WTC11 (cell line): ENCODE measurements around the gene OLFM2.

Source experiments
- ATF1 ChIP-seq: sonication (generic); formaldehyde crosslinking; IDR thresholded peaks from 2 replicates; pipeline ENCODE4 v1.8.1; 2023; ENCODE audit warnings: mild to moderate bottlenecking, moderate library complexity, missing genetic modification reagents
- CTCF ChIP-seq: fragments of 200-600 bp; IDR thresholded peaks from 2 replicates; pipeline ENCODE4 v1.8.0; 2022; ENCODE audit warnings: antibody characterized with exemption
- TCF7 ChIP-seq: sonication (generic); formaldehyde crosslinking; IDR thresholded peaks from 2 replicates; pipeline ENCODE4 v1.8.0; 2022; ENCODE audit warnings: mild to moderate bottlenecking, low read depth, missing genetic modification reagents, moderate library complexity
- TEAD4 ChIP-seq: sonication (generic); formaldehyde crosslinking; IDR thresholded peaks from 2 replicates; pipeline ENCODE4 v1.8.0; 2022; ENCODE audit warnings: mild to moderate bottlenecking, missing genetic modification reagents
- TP53 ChIP-seq: sonication (generic); formaldehyde crosslinking; IDR thresholded peaks from 2 replicates; pipeline ENCODE4 v1.8.1; 2023; ENCODE audit warnings: mild to moderate bottlenecking, missing genetic modification reagents

DNA sequence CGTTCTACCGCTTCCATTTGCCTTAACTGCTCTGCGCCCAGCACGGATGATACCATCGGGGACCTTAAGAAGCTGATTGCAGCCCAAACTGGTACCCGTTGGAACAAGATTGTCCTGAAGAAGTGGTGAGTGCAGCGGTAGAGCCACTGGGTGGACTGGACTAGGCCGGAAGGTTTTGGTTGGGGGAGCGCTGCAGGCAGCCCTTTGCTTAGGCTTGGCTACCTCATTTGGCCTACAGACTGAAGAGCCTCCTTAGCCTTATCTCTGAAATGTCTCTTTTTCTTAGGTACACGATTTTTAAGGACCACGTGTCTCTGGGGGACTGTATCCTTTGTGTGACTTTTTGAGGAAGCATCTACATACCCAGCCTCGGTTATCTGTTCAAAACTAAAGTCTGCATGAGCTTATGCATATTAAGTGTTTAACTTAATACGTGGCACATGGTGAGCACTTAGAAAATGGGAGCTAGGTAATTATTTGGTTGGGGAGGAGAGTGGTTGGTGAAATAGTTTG, 107.7 kb downstream of the OLFM2 start:
- TF ChIP-seq TP53 (CRISPR knock-in tag) (no peak), CTCF (no peak), TCF7 (CRISPR knock-in tag) (no peak), TEAD4 (CRISPR knock-in tag) (no peak), ATF1 (CRISPR knock-in tag) (no peak)
